Stimulated activated CD8-positive, alpha-beta memory T cell treated with anti-CD3 and anti-CD28 coated beads, Interleukin-7, amount 100 ng/mL, for 1 hour (primary cell): Measurements from ENCODE around the gene ZCCHC24.

ENCODE experiments used
- DNase-seq, 2 donors: peaks; one replicate each; pipeline ENCODE4 v3.0.0-alpha.2; 2020; ENCODE audit warnings: low read depth in 2 of 2

Gene ZCCHC24

DNA sequence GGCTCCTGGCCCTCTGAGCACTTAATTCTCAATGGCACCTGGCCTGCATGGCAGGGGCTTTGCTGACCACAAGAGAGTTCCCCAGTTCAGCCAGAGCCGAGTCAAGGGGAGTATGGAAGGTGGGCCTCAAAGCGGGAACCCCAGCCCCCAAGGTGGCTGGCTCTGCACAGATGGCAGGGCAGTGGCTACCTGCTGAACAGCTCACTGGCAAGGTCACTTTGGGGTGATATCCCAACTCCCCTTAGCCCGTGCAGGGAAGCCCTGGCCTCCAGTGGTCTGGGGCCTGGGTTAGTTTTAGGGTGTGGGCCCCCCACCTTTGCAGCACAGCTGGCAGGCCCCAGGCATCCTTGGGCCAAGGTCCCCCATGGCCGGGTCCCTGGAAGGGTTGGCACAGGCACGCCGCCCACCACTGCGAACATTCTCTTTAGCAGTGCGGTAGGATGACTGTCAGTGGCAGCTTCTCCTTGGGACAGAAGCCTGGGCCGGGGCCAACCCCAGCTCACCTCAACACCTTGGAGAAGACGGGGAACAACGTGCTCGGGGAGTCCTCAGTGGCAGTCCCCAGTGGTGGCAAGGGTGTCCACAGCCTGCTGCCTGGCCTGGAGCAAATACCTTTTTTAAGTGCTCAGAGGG lies 61.3 kb downstream of the ZCCHC24 start:
- no peak for DNase-seq

GRCh38 chr10:79382491-79382941 lies 62.9 kb downstream of the ZCCHC24 start:
- DNase-seq: no peak

- DNase-seq: no peak
Observed at GRCh38 chr10:79381804-79382221, 63.6 kb downstream of the ZCCHC24 start.

GRCh38 chr10:79380946-79381721 lies 64.3 kb downstream of the ZCCHC24 start:
- DNase-seq: no peak

DNA sequence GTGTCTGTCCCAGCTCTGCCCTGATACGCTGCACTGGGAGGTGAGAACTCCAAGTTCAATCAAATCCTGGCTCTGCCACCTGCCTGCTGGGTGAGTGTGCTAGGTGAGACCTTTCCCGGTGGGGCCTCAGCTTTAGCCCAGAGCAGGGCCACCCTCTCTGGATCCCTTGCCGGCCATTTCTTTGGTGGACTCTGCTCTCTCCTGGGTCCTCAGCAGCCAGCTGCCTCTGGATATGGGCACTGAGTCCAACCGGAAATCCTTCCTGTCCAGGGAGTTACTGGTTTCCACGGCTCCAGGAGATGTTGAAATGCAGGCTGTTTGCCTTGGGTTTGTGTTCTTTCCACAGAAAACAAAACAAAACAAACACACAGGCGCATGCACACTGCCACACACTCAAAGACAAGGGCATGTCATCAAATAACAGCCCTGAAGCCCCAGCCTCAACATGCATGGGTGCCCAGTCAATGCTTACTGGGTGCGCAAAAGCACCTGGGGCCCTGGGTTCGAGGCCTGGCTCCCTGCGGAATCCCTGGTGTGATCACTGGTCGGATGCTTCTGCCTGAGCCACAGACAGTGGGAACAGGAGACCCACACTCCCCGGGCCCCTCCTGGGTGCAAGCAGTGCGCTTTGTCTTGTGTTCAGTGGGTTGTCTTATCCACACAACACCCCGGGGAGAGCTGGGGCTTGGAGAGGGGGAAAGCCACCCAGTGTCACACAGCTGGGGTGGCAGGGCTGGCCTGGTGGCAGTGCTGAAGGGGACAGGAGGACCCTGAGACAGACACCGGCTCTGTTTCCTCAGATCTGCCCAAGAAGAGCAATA lies 65.1 kb downstream of the ZCCHC24 start:
- no peak for DNase-seq

DNA sequence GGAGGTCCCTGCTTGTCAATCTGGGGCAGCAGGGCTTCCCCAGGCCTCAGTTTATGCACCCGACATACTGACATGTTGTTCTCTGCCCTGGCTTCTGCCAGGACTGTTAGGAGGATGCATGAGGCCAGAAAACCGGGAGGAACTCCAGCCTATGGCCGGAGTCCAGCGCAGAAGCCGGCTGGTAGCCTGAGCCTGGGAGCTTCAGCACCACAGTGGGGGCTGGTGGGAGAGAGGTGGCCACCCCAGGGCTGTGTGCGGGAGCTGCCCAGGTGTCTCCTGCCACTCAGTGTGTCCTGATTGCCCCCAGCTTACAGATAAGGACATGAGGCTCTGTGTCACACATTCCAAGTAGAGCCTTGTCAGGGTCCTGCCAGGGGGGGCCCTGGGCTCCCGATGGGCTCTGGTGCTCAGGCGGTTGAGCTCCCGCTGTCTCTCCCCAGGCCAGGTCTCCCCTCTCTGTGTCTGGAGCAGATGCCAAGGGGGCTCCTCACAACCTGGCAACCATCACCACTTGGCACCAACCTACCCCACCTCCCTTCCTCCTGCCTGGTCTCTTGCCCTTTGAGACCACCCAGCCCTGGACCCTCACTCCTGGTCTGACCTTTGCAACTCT lies 65.8 kb downstream of the ZCCHC24 start:
- no peak for DNase-seq

GRCh38 chr10:79378647-79379511 lies 66.5 kb downstream of the ZCCHC24 start:
- DNase-seq: no peak

DNA sequence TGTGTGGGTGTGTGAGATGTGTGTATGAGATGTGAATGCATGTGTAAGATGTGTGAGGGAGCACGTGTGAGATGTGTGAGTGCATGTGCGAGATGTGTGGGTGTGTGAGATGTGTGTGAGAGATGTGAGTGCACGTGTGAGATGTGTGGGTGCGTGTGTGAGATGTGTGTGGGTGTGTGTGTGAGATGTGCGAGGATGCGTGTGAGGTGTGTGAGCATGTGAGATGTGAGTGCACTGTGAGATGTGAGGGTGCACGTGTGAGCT lies 67.1 kb downstream of the ZCCHC24 start:
- no peak for DNase-seq

- DNase-seq: no peak
Observed at GRCh38 chr10:79377557-79378382, 67.7 kb downstream of the ZCCHC24 start.

DNA sequence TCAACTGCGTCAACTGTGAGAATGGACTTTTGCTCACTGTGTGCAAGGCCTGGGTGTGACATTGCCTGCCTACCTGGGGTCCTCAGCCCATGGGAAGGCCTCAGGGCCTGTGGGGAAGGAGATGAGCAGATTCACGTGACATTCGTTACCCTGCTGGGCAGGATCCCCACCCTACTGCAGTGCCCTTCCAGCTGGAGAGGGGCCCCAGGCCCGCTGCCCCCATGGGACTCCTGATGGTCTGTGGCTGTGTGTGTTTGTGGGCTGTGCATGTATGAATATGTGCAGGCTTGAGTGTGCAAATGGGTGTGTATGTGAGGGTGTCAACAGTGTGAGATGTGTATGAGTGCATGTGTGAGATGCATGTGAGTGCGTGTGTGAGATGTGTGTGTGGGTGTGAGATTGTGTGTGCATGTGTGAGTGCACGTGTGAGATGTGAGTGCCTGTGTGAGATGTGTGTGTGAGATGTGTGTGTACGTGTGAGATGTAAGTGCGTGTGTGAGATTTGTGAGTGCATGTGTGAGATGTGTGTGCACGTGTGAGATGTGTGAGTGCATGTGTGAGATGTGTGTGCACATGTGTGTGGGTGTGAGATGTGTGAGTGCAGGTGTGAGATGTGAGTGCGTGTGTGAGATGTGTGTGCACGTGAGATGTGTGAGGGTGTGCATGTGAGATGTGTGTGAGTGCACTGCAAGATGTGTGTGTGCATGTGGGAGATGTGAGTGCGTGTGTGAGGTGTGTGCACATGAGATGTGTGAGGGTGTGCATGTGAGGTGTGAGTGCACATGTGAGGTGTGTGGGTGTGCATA lies 68.5 kb downstream of the ZCCHC24 start:
- no peak for DNase-seq

- no peak for DNase-seq
Observed at GRCh38 chr10:79376078-79376628, 69.3 kb downstream of the ZCCHC24 start.

- DNase-seq: no peak
Observed at GRCh38 chr10:79375321-79376077, 69.9 kb downstream of the ZCCHC24 start.

DNA sequence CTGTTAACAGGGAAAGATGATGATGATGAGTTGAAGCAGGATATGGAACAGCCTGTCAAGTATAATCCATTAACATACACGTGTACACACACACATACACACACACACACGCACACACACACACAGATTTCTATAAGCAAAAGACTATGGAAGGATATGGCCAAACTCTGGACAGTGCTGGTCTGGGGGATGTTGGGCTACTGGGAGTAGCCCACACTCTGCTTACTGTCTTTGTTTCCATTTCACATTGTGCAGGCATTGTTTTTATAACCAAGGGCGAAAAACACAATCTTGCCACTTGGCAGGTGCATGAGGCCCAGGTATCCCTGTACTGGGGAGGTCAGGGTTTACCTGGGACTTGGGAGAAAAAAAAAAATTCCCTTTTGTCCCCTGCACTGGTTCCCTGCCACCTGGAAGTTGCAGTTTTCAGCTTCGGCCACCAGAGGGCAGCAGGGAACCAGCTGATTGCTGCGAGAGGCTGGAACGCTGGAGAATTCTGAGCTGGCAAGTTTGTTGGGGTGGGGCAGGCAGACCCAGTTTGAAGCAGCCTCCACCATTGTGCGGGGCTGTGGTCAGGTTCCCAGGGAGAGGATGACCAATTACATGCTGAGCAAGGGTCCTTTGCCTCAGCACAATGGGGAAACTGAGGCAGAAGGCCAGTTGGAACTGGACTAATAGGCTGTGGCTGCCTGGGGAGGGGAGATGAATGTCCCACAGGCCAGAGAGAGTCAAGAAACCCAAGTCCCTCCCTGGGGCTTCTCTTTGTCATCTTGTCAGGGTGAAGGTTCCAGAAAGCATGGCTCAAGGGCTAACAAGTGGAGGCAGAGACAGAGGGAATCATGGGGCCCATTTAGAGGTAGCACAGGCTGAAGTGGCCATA lies 70.9 kb downstream of the ZCCHC24 start:
- DNase-seq: peak; percentile 52 to 65

- DNase-seq: no peak
Observed at GRCh38 chr10:79372871-79373270, 72.6 kb downstream of the ZCCHC24 start.

- no peak for DNase-seq
Observed at GRCh38 chr10:79367426-79368189, 77.8 kb downstream of the ZCCHC24 start.

DNA sequence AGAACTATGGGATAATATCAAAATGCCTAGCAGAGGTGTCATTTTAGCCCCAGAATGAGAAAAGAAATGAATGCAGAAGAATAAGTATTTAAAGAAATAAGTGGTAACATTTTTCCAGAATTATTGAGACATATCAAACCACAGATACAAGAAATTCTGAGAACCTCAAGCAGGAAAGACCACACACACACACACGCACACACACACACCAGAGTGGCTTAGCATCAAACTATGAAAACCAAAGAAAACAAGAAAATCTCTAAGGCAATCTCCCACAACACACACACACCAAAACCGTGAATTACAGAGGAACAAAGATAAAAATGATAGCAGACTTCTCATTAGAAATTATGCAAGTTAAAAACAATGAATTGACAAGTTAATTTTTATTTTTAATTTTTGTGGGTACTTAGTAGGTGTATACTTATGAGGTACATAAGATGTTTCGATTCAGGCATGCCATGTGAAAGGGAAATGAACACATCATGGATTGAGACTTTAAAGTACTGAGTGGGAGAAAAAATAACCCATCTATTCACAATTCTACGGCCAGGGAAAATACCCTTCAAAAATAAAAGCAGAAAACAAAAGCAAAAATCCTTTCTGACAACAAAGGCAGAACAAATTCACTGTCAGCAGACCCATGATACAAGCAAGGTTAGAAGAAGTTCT lies 83.6 kb downstream of the ZCCHC24 start:
- DNase-seq: no peak
